ENCODE data around the gene KLF1.
A peak's percentile ranks its signal among the peaks of the same experiment; 100 is the strongest.
"Not testable (repeated sequence)": the region's sequence is repeated elsewhere in the genome, so short reads cannot be mapped to it uniquely, and the experiment has no call there.

The KLF1 gene

DNA sequence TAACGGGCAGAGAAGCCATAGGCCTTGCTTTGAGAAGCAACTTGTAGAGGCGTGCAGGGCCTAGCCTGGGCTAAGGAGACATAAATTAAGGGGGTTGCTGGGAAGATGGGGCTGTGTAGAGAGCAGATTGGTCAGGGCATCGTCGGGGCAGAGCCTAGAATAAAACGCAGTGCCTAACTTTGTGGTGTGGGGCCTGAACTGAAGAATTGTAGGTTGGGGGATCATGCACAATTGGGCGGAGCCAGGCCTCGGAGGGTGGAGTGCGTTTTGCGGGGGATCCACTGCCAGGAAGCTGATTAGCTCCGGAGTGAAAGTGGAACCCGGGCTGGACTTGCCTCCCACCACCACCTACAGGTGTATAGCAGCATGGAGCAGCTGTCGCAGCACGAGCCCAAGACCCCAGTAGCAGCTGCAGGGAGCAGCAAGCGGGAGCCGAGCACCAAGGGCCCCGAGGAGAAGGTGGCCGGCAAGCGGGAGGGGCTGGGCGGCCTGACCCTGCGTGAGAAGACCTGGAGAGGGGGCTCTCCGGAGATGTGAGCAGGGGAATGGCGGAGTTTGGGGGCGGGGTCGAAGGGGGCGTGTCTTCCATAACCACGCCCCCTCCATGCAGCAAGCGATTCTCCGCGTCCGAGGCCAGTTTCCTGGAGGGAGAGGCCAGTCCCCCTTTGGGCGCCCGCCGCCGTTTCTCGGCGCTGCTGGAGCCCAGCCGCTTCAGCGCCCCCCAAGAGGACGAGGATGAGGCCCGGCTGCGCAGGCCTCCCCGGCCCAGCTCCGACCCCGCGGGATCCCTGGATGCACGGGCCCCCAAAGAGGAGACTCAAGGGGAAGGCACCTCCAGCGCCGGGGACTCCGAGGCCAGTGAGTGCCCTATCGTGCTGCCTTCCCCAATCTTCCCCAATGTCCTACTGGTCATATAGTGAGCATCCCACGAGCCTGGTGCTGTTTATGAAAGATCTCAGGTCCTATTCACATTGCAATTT, 19.6 kb downstream of the KLF1 start:
- DNase-seq (ENCODE audit: low read depth in 2 of 2): peak; percentile 43 to 57

DNA sequence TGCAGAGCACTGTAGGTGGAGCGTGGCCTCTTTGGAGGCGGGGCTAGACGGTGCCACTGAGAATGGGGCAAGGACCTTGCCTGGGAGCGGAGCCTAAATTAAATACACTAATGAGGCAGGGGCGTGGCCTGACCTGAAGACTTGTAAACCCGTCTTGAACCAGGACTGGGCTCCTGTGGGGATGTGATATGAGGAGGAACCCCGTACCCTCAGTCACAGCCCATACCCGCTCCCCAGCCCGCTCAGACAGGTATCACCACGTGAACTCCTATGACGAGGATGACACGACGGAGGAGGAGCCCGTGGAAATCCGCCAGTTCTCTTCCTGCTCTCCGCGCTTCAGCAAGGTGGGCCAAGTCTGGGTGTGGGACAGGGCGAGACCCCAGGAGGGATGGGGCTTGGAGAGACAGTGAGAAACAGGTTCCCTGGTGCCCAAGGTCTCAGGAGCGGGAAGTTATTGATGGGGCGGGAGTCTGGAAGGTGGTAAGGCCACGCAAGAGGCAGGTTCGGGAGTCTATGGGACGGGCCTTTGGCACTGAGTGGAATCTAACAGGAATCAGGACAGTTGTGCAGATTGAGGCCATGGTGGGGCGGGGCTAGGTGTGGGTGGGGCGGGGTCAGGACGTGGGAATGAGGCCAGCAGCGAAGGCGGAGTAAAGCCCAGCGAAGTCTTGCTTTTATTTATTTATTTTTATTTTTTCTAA, 20.4 kb downstream of the KLF1 start:
- DNase-seq (ENCODE audit: low read depth in 2 of 2): no peak

DNA sequence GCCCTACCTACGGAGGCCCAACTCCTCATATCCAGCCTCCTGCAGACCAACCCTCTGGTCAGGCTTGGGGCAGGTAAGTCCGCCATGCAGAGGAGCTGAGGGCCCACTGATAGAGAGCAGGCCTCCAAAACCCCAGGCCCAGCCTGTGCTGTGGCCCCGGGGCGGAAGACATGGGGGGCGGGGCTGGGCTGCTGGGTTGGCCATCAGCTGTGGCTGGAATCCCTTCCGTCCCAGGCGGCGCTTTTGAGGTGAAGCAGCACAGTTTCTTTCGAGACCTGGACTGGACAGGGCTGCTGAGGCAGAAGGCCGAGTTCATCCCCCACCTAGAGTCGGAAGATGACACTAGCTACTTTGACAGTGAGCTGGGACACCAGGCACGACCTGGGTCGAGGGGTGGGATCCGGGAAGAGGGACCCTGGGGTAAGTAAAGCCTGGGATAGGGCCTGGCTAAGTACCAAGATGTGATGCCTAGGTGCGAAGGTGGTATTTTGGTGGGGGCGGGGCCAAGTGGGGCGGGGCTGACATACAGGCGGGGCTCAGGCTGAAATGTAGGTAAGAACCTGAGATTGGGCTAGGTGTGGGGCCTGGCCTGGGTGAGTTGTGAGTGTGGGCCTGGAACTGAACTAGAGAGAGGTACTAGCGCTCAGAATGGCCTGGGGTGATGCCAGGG, 21.1 kb downstream of the KLF1 start:
- DNase-seq (ENCODE audit: low read depth in 2 of 2): no peak

DNA sequence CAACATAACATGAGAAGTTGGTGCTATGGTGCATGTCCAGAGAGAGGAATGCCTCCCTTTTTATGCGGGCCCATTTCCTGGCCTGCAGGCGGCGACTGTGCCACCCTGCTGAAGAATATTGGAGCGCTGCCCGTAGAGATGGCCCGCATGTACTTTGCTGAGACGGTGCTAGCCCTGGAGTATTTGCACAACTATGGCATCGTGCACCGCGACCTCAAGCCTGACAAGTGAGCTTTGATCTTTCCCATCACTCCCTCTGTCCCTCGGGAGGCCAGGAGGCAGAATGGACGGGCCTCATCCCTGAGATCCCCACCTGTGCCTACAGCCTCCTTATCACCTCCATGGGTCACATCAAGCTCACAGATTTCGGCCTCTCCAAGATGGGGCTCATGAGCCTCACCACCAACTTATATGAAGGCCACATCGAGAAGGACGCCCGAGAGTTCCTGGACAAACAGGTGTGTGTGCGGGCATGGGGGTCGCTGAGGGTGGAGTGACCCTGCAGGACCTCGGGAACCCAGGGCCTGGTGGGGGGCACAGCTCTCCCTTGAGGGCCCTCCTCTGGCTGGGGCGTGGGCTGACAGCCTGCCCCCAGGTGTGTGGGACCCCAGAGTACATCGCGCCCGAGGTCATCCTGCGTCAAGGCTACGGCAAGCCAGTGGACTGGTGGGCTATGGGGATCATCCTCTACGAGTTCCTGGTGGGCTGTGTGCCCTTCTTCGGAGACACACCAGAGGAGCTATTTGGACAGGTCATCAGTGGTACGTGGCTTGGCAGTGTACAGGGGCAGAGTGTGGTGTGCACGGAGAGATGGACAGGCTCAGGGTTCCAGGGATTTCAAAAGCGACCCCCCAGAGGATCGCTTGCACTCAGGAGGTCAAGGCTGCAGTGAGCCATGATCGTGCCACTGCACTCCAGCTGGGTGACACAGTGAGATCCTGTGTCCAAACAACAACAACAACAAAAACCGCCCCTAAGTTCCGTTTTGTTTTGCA, 22.0 kb downstream of the KLF1 start:
- no peak for DNase-seq (ENCODE audit: low read depth in 2 of 2)

DNA sequence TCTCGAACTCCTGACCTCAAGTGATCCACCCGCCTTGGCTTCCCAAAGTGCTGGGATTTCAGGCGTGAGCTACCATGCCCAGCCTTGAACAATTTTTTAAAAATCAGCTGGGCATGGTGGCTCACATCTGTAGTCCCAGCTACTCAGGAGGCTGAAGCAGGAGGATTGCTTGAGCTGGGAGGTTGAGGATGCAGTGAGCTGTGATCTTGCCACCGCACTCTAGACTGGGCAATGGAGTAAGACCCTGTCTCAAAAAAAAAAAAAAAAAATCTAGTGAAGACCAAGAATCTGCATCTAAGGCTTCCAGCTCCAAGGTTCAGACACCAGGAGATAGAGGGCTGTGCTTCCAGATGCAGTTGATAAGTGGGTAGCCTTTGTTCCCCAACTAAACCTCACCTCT, 22.9 kb downstream of the KLF1 start:
- DNase-seq (ENCODE audit: low read depth in 2 of 2): no peak

DNA sequence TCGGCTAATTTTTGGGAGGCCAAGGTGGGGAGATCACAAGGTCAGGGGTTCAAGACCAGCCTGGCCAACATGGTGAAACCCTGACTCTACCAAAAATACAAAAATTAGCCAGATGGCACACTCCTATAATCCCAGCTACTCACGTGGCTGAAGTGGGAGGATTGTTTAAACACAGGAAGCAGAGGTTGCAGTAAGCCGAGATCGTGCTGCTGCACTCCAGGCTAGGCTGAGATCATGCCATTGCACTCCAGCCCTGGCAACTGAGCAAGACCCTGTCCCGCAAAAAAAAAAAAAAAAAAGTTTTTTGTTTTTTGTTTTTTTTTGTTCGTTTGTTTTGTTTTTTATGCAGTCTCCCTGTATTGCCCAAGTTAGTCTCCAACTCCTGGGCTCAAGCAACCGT, 27.5 kb downstream of the KLF1 start:
- DNase-seq (ENCODE audit: low read depth in 2 of 2): no peak

DNA sequence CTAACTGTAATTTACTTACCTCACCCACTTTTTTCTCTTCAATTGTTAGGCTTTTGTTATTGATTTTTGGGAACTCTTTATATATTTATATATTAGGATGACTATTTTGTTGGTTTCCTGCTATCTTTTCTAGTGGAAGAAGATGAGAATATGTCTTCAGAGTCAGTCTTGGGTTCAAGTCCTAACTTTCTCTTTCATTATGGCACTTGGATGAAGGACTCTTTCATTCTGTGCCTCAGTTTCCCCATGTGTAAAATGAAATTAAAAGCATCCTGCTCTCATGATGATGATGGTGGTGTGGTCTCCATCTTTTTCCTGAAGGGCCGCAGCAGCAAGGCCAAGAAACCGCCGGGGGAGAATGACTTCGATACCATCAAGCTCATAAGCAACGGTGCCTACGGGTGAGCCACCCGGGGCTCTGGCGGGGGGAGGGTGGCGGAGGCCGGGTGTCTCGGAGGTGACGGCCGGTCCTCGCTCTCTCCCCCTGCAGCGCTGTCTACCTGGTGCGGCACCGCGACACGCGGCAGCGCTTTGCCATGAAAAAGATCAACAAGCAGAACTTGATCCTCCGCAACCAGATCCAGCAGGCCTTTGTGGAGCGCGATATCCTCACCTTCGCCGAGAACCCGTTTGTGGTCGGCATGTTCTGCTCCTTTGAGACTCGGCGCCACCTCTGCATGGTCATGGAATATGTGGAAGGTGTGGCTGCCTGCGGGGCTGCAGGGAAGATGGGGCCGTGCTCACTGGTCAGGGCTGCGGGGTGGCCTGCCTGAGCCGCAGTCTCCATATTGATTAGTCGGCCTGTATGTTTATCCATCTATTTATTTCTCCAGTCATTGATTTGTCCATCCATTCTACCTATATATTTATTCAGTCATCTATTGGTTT, 28.7 kb downstream of the KLF1 start:
- DNase-seq (ENCODE audit: low read depth in 2 of 2): no peak

DNA sequence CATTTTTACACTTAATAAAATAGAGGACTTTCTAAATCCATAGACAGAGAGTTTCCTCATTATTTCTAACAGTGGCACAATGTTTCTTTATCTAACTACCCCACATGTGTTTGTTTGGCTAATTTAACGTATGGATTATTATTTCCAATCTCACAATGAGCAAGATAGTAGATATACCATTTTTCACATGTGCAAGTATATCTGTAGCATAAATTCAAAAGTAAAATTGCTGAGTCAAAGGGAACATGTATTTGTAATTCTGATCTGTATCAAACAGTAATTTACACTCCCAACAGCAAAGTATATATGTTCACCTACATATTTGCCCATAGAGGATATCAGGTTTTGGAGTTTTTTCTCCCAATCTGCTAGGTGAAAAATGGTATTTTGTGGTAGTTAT, 30.3 kb downstream of the KLF1 start:
- DNase-seq (ENCODE audit: low read depth in 2 of 2): no peak

DNA sequence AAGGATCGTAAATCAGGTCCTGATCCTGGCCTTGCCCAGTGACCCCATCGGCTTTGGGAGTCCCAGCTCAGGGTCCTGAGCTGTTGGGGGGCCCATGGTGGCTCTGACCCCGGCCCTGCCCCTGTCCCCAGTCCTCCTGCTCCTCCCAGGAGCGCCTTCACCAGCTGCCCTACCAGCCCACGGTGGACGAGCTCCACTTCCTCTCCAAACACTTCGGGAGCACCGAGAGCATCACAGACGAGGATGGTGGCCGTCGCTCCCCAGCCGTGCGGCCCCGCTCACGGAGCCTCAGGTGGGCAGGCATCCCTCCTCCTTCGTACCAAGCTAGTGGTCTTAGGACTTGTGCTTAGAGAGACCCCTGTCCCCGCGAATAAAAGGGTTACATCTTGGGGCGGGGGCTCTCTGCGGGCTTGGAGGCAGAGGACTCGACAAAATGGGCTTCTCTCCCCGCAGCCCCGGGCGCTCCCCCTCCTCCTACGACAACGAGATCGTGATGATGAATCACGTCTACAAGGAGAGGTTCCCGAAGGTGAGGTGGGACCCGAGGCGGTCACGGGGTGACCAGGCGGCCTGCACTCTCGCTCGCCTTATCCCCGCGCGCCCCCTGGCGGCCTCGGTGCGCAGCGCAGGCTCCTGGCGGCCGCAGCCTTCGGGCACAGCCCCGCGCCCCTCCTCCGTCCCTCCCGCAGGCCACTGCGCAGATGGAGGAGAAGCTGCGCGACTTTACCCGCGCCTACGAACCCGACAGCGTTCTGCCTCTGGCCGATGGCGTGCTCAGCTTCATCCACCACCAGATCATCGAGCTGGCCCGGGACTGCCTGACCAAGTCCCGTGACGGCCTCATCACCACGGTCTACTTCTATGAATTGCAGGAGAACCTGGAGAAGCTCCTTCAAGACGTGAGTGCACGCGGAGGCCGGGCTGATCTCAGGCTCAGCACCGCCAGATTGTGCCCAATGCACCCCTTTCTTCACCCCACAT, 39.6 kb downstream of the KLF1 start:
- DNase-seq (ENCODE audit: low read depth in 2 of 2): peak; percentile 69 to 83

DNA sequence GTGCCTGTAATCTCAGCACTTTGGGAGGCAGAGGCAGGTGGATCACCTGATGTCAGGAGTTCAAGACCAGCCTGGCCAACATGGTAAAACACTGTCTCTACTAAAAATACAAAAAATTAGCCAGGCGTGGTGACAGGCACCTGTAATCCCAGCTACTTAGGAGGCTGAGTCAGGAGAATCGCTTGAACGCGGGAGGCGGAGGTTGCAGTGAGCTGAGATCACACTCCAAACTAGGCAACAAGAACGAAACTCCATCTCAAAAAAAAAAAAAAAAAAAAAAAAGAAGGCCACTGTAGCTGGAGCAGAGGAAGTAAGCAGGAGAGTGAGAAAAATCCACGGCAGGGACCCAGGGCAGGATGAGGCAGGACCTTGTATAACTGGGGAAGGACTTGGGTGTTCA, 40.4 kb downstream of the KLF1 start:
- not testable (repeated sequence) for DNase-seq (ENCODE audit: low read depth in 2 of 2)

DNA sequence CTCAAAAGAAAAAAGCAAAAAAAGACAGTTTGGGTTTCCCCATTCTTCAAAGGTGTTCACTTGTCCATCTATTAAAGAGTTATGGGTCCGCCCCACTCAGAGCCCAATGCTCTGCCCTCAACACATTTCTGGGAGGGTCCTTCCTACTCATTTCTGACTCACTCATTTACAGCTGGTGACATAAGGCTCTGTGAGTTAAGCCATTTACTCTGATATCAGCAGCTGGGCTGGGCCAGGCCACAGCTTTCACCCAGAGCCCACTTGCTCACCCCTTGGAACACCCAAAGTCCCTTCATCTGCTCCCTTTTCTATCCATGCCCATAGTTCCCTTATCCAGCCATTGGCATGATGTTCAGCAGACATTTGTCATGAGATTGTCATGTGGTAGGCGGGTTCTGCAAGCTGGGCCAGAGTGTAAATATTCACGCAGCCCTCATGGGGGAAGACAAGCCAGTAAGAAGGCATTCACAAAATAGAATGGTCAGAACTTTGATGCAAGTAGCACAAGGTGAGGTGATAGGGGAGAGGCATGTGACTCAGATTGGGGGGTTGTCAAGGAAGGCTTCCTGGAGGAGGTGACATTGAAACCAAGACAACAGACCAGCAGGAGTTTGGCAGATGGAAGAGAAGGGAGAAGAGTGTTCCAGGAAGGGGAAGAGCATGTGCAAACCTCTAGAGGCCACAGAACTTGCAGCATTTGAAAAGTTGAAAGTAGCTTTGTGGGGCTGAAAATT, 42.8 kb downstream of the KLF1 start:
- no peak for DNase-seq (ENCODE audit: low read depth in 2 of 2)

DNA sequence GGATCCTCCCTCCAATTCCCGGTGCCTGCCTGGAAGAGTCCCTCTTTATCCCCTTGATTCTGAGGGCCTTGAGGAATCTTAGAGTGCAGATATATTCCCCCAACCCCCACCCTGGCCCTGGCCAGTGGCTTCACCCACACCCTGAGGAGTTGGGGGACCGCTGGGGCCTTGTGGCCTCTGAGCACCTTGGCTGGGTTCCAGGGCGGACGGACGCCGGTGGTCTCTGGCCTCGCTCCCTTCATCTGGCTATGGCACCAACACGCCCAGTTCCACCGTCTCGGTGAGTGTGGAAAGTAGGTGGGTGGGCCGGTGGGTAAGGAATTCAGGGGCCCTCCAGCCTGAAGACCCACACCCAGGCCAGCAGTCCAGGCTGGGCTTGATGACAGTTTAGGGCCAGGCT, 43.7 kb downstream of the KLF1 start:
- DNase-seq (ENCODE audit: low read depth in 2 of 2): no peak

DNA sequence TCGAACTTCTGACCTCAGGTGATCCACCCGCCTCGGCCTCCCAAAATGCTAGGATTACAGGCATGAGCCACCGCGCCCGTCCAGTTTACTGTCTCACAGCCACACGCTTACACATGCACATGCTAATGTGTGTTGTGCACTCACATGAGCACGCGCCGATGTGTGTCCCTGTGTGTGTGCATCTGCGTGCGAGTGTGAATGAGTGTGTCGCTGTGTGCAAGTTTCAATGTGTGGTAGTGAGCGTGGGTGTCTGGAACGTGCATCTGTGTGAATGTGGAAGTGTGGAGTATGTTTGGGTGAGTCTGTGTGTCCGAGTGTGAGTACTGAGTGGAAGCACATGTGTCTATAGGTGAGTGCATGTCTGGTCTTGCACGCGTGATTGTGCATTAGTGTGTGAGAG, 44.5 kb downstream of the KLF1 start:
- DNase-seq (ENCODE audit: low read depth in 2 of 2): no peak

DNA sequence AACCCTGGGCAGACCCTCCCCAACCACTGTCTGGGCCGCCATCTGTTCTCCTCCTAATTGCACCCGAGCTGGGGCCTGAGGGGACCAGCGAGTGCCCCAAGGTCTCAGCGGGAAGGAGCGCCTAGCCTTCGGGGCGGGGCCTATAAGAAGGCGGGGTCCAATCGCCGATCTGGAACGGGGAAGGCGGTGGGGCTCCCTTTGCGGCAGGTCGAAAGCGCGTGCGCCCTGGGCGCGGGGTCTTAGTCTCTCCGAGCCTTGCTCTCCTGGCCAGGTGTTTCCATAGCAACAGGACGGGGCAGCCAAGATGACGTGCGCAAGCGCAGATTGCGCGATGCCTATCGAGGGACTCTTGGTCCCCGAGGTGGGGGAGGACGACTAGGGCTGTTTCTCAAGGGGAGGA, 45.9 kb downstream of the KLF1 start:
- no peak for DNase-seq (ENCODE audit: low read depth in 2 of 2)

DNA sequence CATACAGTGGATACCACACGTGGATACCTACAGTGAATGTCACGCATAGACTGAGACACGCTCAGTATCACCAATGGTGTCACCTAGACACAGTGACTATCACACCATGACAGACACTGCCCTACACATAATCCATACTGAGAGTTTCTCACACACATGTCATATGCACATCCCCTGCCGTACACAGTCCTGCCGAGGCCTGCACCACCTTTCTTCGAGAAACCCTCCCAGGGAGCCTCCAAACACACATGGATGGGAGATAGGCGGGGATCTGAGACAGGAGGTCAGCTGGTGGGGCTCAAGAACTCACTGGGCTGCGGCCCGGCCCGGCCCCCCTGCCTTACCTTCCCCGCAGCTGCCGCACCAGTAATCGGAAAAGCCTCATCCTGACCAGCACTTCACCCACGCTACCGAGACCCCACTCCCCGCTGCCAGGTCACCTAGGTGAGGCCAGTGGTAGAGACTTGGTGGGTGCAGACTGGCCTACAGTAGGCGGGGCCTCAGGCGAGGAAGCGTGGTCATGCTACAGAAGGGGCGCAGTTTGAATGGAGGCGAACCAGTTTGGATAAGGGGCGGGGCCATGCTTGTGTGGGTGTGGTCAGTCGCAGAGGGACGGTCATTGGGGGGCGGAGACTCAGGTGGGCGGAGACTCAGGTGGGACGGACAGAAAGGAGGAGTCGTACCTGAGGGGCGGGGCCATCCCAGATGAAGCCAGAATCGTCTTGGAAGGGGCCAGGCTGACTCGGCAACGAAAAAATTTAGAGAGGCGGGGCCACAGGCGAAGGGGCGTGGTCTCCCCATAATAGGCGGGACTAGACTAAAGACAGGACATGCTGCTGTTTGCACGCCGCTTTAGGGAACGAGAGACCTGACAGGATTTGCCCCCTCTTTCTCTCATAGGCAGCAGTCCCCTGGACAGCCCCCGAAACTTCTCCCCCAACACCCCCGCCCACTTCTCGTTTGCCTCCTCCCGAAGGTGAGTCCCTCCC, 46.6 kb downstream of the KLF1 start:
- DNase-seq (ENCODE audit: low read depth in 2 of 2): peak in 1 of 2 experiments; percentile 64

DNA sequence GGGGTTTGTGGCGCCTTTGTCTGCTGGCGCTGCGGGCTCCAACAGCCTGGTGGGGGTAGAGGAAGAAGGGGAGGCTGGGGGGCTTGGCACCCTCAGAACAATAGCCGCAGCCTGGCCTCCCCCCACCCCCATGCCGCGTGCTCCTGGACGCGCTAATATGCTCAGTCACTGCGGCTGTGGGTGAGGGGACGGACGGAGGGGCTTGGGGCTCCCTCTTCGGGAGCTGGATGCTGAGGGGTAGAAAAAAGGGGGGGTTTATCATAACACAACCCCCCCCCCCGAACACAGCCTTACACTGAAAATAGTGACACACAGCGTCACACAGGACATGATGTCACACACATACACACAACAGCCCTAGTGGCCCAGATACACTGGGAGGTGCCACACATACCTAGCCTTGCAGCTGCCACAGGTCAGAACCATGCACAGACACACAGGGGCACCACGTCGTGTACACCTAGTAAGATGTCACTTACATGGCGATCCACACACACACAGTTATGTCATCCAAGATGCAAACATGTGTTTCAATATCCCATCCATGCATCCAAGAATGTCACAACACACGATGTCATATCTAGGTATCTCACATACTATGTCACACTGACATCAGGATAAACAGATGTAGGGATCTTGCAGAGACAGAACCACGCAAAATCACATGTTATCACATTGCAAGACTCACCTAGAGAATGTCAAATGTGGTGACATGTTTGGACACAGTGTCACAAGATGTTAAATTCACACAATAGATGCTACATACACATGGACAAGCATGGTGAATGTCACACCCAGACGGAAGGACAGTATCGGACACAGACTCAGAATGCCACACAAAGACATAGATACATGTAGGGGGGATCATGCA, 47.9 kb downstream of the KLF1 start:
- no peak for DNase-seq (ENCODE audit: low read depth in 2 of 2)

Measured in stimulated activated CD4-positive, alpha-beta T cell treated with anti-CD3 and anti-CD28 coated beads, Interleukin-12 subunit alpha, Interleukin-12 subunit beta, amount 100 ng/mL, for 24 hours (primary cell).